Skeletal muscle satellite cell (primary cell): Measurements from ENCODE around the gene FLII.

Experiments used
- H3K27me3 ChIP-seq: 2 replicates; pipeline ENCODE4 v1.7.0; 2013; ENCODE audit warnings: low read length; ENCODE audit not compliant: control insufficient read depth, insufficient read depth
- H3K36me3 ChIP-seq: 2 replicates; pipeline ENCODE4 v1.7.0; 2013; ENCODE audit warnings: mild to moderate bottlenecking, control low read depth, low read length; ENCODE audit not compliant: insufficient read depth
- H3K4me1 ChIP-seq: 2 replicates; pipeline ENCODE4 v1.7.0; 2013; ENCODE audit warnings: low read length; ENCODE audit not compliant: control insufficient read depth, insufficient read depth
- H3K4me2 ChIP-seq: 2 replicates; pipeline ENCODE4 v1.7.0; 2013; ENCODE audit warnings: mild to moderate bottlenecking, low read length
- H3K4me3 ChIP-seq: 2 replicates; pipeline ENCODE4 v1.7.0; 2013; ENCODE audit warnings: low read length
- H3K9ac ChIP-seq: 2 replicates; pipeline ENCODE4 v1.7.0; 2013; ENCODE audit warnings: mild to moderate bottlenecking, low read depth, low read length, moderate library complexity
- H3K9me3 ChIP-seq: replicated peaks from 2 replicates; pipeline ENCODE4 v1.7.0; 2013; ENCODE audit warnings: mild to moderate bottlenecking, control low read depth, low read length

FLII gene

DNA sequence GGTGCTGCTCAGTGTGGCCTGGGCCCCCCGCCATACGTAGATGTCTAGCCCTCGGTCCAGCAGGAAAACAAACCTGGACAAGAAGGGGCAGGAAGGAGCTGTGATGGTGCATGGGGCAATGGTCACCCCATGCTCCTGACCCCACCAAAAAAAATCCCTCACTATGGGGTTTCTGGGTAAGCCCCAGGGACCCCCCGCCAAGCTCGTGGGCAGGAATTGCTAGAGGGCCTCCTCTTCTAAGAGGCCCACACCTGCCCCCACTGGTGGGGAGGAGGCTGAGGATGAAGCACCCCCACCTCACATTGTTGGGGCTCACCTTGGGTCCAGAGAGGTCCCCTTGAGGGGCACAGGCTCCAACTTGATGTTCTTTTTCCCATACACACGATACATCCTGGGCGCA lies 9.7 kb downstream of the FLII start:
- Histone ChIP-seq H3K9ac (no peak overlapping the region), H3K4me3 (no peak overlapping the region), H3K27me3 (no peaks in the 10 kb centered on the region), H3K9me3 (no peaks in the 10 kb centered on the region), H3K36me3 (peaks cover 88% of the 10 kb centered on the region), H3K4me1 (no peaks in the 10 kb centered on the region), H3K4me2 (no peak overlapping the region)

GRCh38 chr17:18248300-18248731 lies 10.2 kb downstream of the FLII start:
- H3K4me3 ChIP-seq: no peak overlapping the region
- no peak overlapping the region for H3K4me2 ChIP-seq
- H3K27me3 ChIP-seq: no peaks in the 10 kb centered on the region
- peaks cover 88% of the 10 kb centered on the region for H3K36me3 ChIP-seq
- H3K9me3 ChIP-seq: no peaks in the 10 kb centered on the region
- H3K4me1 ChIP-seq: no peaks in the 10 kb centered on the region
- no peak overlapping the region for H3K9ac ChIP-seq

DNA sequence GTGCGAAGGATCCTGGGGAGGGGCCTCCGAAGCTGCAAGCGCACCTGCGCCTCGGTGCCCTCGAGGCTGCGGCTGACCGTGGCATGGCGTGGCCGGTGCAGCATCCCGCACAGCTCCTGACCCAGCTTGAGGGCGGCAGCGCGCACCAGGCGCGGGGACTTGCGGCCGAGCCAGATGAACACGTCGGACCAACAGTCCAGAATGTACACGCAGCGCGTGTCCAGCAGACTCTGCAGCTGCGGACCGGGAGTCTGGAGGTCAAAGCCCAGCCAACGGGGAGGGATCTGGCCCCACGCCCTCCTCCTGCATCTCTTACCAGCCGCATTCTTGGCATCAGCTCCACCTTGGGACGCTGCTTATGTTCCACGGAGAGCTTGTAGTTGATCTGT lies 10.9 kb downstream of the FLII start:
- H3K27me3 ChIP-seq: no peaks in the 10 kb centered on the region
- H3K4me1 ChIP-seq: no peaks in the 10 kb centered on the region
- H3K4me3 ChIP-seq: no peak overlapping the region
- no peaks in the 10 kb centered on the region for H3K9me3 ChIP-seq
- peaks cover 81% of the 10 kb centered on the region for H3K36me3 ChIP-seq
- no peak overlapping the region for H3K9ac ChIP-seq
- H3K4me2 ChIP-seq: no peak overlapping the region

DNA sequence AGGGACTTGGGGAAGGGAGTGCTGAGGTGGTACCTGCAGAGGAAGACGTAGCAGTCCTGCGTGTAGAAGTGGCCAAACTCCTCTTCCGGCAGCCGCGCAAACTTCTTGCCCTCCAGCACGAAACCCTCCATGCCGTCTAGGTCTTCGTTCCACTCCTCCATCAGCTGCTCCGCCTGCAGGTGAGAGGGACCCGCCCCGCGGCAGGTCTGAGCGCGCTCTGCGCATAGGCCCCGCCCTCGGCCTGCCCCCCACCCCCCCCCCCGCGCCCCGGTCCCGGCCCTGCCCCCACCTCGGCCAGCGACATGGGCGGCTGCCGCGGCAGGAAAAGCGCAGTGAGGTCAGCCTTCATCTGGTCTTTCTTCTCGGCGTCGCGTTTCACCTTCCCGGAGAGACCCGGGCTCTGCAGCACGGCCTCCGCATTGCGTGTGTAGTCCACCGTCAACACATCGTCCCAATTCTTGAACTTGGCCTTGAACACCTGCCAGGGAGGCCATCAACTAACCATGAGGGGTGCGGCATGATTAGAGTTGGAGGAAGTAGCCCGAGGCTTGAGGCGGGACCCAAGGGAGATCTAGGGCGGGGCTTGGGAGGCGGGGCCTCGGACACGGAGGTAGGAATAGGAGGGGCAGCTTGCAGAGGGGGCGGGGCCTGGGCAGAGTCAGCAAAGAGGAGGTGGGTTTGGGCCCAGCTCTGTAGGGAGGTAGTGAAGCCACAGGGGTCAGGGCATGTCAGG lies 11.5 kb downstream of the FLII start:
- Histone ChIP-seq H3K9me3 (no peaks in the 10 kb centered on the region), H3K27me3 (no peaks in the 10 kb centered on the region), H3K4me1 (no peaks in the 10 kb centered on the region), H3K9ac (no peak overlapping the region), H3K4me3 (no peak overlapping the region), H3K4me2 (no peak overlapping the region), H3K36me3 (peaks cover 78% of the 10 kb centered on the region)

DNA sequence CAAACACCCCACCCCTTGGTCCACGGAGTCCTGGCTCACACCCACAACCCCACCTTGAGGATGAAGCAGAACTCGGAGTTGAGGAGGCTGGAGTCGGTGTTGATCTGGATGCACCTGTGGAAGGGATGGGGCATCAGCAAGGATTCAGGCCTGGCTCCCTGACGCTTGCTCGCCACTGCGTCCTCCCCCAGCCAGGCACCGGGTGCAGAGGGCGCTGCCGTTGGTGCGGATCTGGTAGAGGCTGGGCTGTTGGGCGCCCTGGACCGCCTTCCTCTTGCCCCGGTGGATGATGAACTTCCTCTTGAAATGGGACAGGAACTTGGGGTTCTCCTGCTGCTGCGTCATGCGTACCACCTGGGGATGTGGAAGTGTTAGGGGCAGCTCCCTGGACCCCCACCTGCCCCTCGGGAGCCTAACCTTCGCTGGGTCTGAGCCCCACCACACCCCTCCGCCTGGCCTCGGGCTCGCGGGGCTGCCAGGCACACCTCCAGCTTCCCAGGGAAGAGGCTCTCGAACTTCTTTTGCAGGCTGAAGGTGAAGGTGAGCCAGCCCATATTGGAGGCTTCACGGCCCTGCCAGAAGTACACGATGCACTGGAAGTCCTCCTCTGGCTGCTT lies 12.3 kb downstream of the FLII start:
- peaks cover 74% of the 10 kb centered on the region for H3K36me3 ChIP-seq
- H3K4me1 ChIP-seq: no peaks in the 10 kb centered on the region
- H3K9me3 ChIP-seq: no peaks in the 10 kb centered on the region
- H3K9ac ChIP-seq: no peak overlapping the region
- H3K4me3 ChIP-seq: no peak overlapping the region
- no peaks in the 10 kb centered on the region for H3K27me3 ChIP-seq
- H3K4me2 ChIP-seq: no peak overlapping the region

GRCh38 chr17:18245038-18245776 lies 13.3 kb downstream of the FLII start:
- Histone ChIP-seq H3K4me2 (no peak overlapping the region), H3K36me3 (peaks cover 64% of the 10 kb centered on the region), H3K4me3 (no peak overlapping the region), H3K4me1 (no peaks in the 10 kb centered on the region), H3K9me3 (no peaks in the 10 kb centered on the region), H3K27me3 (no peaks in the 10 kb centered on the region), H3K9ac (no peak overlapping the region)

- Histone ChIP-seq H3K4me2 (no peak overlapping the region), H3K9me3 (no peaks in the 10 kb centered on the region), H3K9ac (no peak overlapping the region), H3K4me1 (peaks cover 2% of the 10 kb centered on the region), H3K36me3 (peaks cover 55% of the 10 kb centered on the region), H3K27me3 (no peaks in the 10 kb centered on the region), H3K4me3 (no peak overlapping the region)
These were observed 17.2 kb downstream of the FLII start for GRCh38 chr17:18241229-18241871.

DNA sequence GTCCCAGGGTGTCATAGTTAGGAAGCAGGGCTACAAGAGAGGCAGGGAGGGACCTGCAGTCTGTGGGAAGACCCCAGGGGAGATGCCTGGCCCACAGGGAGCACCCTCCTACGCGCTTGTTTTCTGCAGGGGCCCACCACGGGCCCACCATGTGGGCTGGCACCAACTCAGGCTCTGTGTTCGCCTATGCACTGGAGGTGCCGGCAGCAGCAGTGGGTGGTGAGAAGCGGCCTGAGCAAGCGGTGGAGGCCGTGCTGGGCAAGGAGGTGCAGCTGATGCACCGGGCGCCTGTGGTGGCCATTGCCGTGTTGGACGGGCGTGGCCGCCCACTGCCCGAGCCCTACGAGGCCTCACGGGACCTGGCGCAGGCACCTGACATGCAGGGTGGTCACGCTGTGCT lies 18.1 kb downstream of the FLII start:
- H3K9me3 ChIP-seq: no peaks in the 10 kb centered on the region
- H3K4me3 ChIP-seq: no peak overlapping the region
- peaks cover 11% of the 10 kb centered on the region for H3K4me1 ChIP-seq
- H3K27me3 ChIP-seq: no peaks in the 10 kb centered on the region
- no peak overlapping the region for H3K9ac ChIP-seq
- H3K4me2 ChIP-seq: no peak overlapping the region
- peaks cover 46% of the 10 kb centered on the region for H3K36me3 ChIP-seq

- no peak overlapping the region for H3K4me3 ChIP-seq
- H3K27me3 ChIP-seq: no peaks in the 10 kb centered on the region
- peaks cover 51% of the 10 kb centered on the region for H3K36me3 ChIP-seq
- no peak overlapping the region for H3K9ac ChIP-seq
- peaks cover 18% of the 10 kb centered on the region for H3K4me1 ChIP-seq
- H3K9me3 ChIP-seq: no peaks in the 10 kb centered on the region
- H3K4me2 ChIP-seq: no peak overlapping the region
These were observed 20.2 kb downstream of the FLII start for GRCh38 chr17:18238299-18238698.

GRCh38 chr17:18237461-18237860 lies 21.1 kb downstream of the FLII start:
- Histone ChIP-seq H3K27me3 (no peaks in the 10 kb centered on the region), H3K4me1 (peaks cover 18% of the 10 kb centered on the region), H3K36me3 (peaks cover 54% of the 10 kb centered on the region), H3K4me2 (no peak overlapping the region), H3K9ac (no peak overlapping the region), H3K4me3 (no peak overlapping the region), H3K9me3 (no peaks in the 10 kb centered on the region)

GRCh38 chr17:18236494-18236893 lies 22.0 kb downstream of the FLII start:
- peak overlapping the region; percentile 64 for H3K4me2 ChIP-seq
- peak overlapping the region; percentile 67 for H3K9ac ChIP-seq
- H3K9me3 ChIP-seq: no peaks in the 10 kb centered on the region
- H3K4me3 ChIP-seq: no peak overlapping the region
- peaks cover 56% of the 10 kb centered on the region for H3K36me3 ChIP-seq
- H3K27me3 ChIP-seq: no peaks in the 10 kb centered on the region
- peaks cover 18% of the 10 kb centered on the region for H3K4me1 ChIP-seq
